GM19193 (cell line): ENCODE data around the gene SOD2.
A peak's percentile ranks its signal among the peaks of the same experiment; 100 is the strongest.

Experiments
- POLR2A ChIP-seq: IDR thresholded peaks from 4 replicates; pipeline ENCODE4 v1.6.1; 2011; ENCODE audit not compliant: insufficient read depth, insufficient read length; ENCODE audit errors: extremely low read depth

Gene SOD2

DNA sequence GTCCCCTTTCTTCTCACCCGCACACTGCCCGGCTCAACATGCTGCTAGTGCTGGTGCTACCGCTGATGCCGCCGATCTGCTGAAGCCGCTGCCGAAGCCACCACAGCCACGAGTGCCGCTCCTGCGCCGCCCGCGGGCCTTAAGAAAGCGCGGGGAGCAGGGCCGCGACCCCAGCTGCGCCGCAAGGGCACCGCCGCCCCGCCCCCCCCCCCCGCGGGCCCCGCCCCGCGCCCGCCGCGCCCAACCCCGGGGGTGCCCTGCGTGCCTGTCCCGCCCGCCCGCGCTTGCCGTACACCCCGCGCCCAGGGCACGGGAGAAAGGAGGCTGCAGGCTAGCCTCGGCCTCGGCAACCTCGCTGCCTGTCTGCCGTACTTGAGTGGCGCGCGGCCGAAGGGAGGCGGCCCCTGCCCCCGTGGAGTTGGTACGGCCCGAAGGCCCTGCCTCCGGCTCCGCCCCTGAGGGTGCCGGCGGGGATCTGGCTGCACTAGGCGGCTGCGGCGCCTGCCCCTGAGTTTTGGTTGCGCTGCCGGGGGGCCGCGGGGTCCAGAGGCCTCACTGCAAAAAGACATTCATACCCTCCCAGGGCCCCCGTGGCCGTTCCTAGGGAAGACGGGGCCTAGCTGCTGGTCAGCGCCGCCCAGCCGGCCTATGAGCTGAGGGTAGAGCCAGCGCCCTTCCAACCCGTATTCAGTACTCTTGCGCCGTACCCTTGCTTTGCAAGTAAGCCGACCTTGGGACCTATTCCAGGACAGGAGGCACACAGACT, at the start of gene SOD2:
SOD2 (minus strand) TSS at position 114 of the 766 bp plus-strand sequence; CDS start at position 40, 74 bp downstream.
- TF ChIP-seq POLR2A: peak; percentile 93

DNA sequence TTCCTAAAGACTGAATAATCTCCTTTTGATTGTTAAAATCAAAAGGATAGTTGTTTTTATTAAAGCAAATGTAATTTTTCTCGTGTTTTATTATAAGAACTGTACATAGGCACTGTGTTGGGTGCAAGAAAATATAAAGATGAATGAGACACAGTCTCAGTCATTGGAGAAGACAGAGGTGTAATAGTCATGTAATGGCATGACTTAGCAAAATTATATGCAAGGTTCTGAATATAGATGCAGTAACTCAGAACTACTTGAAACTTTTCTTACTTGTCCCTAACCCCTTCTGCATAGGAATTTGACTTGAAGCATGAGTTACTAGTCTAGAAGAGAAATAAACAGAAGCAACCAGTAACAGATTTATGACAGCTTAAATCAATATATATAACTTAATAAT, 49.1 kb upstream of the SOD2 start:
- TF ChIP-seq POLR2A: no peak

DNA sequence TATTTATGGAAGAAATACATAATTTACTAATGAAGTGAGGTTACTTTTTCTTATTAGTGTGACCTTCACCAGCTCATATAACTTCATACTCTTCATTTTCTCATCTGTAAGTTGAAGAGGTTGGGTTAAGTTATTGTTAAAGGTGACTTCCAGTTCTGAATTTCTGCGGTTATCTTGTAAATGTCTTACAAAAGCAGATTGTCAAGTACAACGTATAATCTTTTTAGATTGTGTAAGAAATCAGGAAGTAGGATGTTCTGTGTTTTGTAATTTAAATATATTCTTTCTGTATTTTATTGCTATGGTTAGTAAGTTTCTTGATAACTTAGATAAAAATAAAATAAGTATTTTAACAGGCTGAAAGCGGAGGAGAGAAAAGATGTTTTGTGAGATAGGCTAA, 46.3 kb upstream of the SOD2 start:
- TF ChIP-seq POLR2A: no peak

DNA sequence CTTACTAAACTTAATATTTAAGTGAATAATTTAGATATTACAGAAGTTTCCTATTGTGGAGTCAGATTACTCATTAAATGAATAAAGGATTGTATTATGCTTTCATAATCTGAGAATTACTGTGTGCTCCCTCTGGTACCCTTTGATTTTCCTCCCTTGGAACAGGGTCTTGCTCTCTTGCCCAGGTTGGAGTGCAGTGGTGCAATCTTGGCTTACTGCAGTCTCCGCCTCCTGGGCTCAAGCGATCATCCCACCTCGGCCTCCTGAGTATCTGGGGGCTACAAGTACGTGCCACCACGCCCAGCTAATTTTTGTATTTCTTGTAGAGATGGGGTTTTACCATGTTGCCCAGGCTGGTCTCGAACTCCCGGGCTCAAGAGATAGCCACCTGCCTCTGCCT, 43.9 kb upstream of the SOD2 start:
- no peak for TF ChIP-seq POLR2A

DNA sequence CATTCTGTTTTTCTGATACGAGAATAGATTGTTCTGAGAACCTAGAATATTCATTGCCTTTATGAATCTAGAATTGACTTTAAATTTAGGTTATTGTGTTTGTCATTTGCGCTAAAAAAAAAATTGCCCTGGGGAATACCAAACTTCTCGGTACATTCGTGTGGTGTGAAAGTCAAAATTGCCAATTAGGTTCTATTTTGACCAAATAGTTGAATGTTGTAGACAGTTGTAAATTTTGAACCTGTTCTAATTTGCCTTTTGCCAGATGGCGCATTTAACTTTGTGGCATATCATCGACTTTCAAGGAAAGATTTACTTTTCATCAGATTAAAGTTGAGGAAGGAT, 37.3 kb upstream of the SOD2 start:
- no peak for TF ChIP-seq POLR2A

DNA sequence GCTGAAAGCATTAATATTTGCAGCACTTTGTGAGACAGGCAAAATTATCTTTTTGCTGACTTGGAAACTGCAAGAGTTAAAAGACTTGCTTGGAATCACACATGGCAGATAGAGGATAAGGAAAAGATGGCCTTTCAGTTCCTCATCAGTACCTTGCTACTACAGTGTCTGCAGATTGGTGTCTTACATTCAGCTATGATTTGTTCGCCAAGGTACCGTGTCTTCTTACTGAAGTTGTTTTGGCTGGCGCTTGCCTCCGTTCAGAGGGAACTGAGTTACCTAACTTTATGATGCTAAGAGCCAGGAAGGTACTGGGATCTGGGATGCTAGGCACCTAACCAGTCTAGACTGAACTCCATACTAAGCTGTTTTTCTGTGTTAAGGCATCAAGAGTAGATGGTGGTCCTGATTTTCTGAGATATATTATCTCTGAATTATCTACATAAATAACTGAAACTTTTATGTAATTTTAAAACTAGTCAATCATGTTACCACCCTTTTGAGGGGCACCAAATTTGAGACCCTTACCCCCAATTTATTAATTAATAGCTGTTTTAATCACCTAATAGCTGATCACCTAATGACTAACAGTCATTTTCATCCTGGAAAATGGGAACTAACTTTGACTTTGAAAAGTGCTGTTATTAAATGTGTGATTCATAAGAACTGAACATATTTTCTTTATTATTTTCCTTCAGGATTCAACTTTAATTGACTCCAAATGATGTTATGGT, 36.7 kb upstream of the SOD2 start:
- no peak for TF ChIP-seq POLR2A

DNA sequence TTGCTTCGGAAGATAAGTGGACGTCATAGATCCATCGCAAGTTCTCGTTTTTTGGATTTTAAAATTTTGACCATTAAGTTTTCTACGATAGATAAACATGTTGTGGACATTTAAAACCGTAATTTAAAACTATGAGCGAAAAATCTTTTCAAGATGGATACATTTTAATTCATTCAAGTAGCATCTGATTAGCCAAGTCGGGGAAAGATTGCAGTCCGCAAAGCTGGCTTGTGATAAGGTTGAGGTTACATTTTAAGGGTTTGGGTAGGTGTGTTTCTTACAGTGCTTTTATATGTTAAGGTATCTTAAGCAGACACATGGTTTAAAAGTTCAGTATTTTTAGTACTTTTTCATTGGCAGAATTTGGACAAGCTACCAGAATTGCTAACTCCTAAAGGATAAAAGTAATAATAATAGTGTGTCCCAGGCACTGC, 35.5 kb upstream of the SOD2 start:
- TF ChIP-seq POLR2A: no peak

DNA sequence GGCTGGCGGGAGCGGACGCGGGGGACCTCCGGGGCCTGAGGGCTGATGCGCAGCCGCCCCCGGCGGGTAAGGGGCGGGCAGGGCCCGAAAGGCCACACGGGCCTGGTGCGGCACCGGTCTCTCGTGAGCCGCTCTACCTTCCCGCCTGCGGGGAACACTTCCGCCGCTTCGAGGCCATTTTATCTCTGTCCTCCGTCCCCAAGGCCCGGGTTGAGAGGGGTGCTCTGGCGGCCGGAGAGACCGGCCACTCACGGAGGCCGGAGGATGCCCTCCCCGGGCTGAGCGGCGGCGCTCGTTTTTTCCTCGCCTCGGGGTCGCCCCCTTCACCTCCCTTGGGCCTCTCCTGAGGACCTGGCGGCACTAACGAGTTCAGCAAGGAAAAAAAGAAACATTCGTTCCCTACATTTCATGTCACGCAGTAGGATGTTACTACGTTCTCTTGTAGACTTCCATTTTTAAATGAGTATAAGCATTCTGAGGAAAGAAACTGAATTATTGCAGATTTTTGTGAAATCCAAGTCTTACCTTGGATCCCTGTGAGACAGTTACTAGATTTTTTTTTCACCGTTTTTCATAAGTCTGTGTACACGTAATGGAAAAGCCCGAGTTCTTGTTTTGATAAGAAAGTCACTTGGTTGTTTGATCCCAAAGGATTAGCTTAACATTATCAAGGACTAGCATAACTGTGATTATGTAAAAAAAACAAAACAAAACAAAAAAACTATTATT, 34.8 kb upstream of the SOD2 start:
- TF ChIP-seq POLR2A: no peak

DNA sequence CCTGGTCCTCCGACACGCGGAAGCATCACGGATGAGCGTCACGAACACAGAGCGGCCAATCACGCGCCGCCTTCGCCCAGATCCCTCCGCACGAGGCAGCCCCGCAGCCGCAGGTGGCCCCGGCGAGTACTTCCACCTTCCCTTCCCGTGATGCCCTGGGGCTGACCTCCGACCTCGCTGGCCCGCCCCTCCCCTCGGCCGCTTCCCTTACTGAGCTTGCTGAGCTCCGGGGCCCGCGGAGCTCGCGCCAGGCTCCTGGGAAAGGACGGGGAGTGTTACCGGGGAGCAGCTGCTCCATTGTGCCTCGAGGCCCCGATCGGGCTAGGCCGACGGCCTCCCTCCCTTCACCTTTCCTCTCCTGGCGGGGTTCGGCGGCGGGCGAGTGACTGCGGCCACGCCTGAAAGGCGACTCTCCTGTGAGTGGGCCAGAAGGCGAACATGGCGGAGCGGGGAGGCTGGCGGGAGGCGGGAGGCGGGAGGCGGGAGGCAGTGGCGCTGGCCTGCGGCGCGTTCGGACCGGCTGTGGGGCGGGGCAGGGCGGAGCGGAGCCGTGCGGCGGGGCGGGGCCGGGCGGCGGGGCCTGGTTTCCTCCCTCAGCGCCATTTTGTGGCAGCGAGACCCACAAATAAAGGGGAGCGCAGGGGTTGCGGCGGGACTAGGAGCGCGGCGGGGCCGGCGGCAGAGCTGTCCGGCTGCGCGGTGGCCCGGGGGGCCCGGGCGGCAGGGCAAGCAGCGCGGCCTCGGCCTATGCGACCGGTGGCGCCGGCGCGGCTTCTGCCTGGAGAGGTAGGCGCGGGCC, 34.1 kb upstream of the SOD2 start, which contains the start of gene WTAP:
WTAP (plus strand) TSS at position 589 of the 799 bp plus-strand sequence. CDS start 8,760 bp downstream, outside the sequence.
- peak; percentile 97 for TF ChIP-seq POLR2A

DNA sequence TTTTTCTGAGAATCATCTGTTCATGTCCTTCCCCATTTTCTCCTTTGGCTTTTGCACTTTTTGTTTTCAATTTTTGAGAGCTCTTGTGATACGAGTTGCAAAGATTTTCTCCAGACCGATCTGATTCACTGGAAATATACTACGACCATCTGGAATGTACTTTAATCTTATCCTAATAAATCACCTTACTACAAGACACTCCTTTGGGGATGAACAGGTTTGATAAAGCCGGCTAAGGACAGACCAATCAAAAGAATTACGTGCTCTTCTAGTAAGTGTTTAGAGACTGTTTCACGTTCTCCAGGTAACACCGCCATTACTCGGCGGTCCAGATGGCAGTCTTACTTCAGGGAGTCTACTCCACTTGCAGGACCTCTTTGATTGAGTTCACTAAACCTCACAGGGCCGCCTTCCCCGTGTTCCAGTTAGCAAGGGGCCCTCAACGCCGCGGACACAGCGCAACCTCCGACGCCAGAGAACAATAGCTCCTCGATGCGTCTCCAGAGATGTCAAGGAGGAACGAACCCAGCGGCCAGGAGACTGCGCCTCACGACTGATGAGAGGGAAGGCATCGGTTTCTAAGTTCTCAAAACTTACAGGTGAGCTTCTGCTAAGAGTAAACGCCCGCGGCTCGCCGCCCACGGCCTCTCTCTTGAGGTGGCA, 33.3 kb upstream of the SOD2 start:
- no peak for TF ChIP-seq POLR2A

DNA sequence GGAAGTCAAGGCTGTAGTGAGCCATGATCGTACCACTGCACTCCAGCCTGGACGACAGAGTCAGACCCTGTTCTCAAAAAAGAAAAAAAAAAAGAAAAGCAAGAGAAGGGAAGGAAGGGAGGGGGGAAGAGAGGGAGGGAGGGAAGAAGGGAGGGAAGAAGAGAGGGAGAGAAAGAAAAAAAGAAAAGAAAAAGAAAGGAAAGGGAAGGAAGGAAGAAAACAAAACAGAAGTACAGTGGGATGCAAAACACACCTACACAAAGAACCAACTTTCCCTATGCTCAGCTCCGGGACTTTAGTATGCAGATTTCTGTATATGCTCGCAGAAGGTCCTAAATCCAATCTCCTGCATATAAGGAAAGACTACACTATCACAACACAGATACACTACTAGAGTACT, 31.7 kb upstream of the SOD2 start:
- no peak for TF ChIP-seq POLR2A

DNA sequence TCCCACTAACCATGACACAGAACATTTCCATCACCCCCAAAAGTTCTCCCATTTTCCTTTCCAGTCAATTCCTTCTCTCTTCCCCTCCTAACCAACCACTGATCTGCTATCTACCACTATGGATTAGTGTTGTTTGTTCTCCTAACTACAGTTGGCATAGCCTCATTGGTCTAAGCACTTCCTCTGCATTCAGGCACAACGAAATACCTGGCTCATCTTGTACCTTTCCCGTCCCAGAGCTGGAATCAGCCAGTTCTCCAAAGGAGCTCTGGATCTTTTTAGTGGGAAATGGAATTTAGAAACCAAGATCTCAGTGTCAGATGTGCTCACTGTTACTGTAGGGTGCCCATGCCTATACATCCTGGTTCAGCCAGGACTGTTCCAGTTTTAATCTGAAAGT, 30.2 kb upstream of the SOD2 start:
- TF ChIP-seq POLR2A: no peak

DNA sequence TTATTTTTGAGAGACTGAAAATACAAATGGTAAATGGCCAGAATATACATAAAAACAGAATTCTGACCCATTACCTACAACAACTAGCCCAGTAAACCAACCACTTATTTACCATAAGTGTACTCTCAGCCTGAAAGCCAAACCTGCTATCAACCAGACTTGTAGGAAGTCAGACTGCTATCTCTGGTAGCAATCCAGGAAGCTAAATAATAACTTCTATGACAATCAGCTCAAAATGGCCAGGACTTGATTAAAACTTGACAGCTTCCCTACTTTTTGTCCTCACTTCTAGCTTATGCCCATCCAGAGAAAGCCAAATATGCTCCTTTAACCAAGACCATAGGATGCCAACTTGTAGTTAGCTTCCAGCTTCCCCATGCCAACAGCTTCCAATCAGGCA, 29.6 kb upstream of the SOD2 start:
- no peak for TF ChIP-seq POLR2A

DNA sequence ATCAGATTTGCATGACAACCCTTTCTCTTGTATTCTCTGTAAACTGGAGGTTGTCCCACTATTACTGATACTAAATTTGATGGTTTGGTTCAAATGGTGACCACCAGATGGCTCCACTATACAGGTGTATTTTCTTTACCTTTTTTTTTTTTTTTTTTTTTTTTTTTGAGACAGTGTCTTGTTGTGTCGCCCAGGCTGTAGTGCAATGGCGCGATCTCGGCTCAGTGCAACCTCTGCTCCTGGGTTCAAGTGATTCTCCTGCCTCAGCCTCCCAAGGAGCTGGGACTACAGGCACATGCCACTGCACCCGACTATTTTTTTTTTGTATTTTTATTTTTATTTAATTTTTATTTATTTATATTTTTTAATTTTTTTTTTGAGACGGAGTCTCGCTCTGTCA, 27.7 kb upstream of the SOD2 start:
- no peak for TF ChIP-seq POLR2A

DNA sequence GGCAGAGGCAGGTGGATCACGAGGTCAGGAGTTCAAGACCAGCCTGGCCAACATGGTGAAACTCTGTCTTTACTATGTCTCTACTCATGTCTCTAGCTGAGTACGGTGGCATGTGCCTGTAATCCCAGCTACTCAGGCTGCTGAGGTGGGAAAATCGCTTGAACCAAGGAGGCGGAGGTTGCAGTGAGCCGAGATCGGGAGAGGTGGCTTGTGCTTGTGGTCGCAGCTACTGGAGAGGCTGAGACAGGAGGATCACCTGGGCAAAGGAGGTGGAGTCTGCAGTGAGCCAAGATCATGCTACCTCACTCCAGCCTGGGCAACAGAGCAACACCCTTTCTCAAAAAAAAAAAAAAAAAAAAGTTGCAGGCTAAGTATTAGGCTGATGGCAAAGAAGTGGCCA, 26.2 kb upstream of the SOD2 start:
- no peak for TF ChIP-seq POLR2A

DNA sequence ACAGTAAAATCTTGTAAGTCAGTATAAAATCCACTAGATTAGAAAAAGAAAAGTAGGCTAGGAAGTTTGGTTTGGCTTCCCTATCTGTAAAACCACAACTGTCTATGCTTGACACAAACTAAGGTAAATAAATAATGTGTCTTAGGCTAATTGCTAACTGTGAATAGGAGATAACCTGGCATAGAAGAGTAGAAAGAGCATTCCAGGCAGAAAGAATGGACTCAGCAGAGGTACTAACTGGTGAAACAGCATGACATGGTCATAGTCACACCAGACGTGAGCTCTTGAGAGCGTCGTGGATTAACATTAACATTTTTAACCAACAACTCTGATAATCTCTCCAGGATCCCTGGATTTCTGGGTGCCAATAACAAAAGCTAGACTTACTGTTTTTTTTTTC, 25.6 kb upstream of the SOD2 start:
- TF ChIP-seq POLR2A: no peak
